OCI-LY1 (cell line): ENCODE measurements around the gene UTF1.

ENCODE experiments used
- CTCF ChIP-seq: fragments of 200-600 bp; sonication (generic), shearing (Covaris generic); IDR thresholded peaks from 2 replicates; pipeline ENCODE4 v1.5.1; 2017; ENCODE audit warnings: mild to moderate bottlenecking, antibody characterized with exemption, low read length, moderate library complexity, mixed read lengths
- EZH2 ChIP-seq: fragments of 200-600 bp; sonication (generic), shearing (Covaris generic); IDR thresholded peaks from 2 replicates; pipeline ENCODE4 v1.8.0; 2017; ENCODE audit warnings: borderline replicate concordance, mixed run types, mild to moderate bottlenecking, antibody characterized with exemption, low read length, moderate library complexity, mixed read lengths

GRCh38 chr10:133189256-133189655 lies 40.8 kb upstream of the UTF1 start:
- TF ChIP-seq CTCF: no peak
- no peak for TF ChIP-seq EZH2
